HCEC 1CT (cell line): ENCODE measurements around the gene SAMD3.
"Not testable (repeated sequence)": the region's sequence is repeated elsewhere in the genome, so short reads cannot be mapped to it uniquely, and the experiment has no call there.

Source experiments
- DNase-seq: peaks from one replicate; pipeline ENCODE4 v3.0.0-alpha.2; 2017

Gene SAMD3

DNA sequence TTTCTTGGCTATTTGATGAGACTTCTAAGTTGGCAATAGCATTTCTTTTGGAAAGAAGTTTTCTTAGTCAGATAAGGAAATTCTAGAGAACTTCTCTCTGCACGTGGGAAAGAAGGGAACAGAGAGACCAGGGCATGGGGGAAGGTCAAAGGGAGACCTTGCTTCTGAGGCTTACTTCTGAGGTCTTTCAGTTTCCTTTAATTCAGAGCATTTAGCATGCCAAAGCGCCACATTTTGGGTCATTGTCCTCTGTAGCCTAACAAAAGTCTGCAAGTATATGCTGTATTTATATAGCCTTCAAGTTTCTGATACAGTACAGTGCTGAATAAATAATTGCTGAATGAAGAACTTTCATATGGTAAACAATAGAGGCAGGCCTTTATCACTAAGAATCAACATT is 95.6 kb downstream of the SAMD3 start:
- no peak for DNase-seq

DNA sequence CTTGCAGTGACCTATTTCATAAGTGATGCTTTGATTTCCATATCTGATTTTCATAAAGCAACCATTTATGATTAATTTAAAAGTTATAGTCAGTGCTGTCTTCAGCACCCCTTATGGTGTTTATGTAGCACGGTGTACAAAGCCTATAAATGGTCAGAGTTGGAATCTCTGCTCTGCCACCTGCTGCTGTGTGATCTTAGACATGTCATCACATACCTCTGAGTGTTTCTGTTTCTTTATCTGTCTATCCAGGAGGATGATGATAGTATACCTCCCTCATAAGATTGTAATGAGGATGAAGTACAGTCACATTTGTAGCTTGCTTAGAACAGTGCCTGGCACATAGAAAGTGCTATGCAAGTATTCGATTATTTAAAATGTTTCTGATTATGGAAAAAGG is 100.5 kb downstream of the SAMD3 start:
- no peak for DNase-seq

DNA sequence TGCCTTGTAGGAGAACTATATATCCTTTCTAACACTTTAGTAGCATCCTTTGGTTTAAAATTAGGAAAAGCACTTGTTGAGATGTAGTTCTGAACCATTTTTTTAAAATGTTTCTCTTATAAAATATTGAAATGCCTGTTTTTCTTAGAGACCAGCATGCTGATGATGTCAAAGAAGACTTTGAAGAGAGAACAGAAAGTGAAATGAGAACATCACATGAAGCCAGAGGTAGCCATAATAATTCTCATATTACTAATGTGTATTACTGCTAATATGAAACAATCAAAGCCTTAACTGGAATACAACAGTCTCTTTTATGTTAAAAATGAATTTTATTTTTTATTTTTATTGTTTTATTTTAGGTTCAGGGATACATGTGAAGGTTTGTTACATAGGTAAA is 102.0 kb downstream of the SAMD3 start:
- DNase-seq = no peak

DNA sequence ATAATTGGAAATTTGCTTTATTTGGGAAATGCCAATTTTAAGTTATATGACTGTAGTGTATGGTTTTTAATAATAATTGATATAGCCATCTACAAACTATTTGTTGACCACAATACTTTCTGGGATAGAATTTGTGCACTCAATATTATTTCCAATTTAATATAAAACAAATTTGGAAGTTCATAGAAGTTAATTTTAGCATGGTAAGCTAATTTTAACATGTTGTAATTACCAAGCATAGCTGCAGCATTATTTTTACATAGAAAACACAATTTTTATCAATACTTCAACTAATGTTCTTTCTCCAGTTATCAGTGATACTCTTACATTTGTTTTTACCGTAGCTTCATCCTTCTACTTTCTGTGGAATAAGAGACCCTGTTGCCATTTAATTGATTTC is 103.5 kb downstream of the SAMD3 start:
- DNase-seq = no peak

DNA sequence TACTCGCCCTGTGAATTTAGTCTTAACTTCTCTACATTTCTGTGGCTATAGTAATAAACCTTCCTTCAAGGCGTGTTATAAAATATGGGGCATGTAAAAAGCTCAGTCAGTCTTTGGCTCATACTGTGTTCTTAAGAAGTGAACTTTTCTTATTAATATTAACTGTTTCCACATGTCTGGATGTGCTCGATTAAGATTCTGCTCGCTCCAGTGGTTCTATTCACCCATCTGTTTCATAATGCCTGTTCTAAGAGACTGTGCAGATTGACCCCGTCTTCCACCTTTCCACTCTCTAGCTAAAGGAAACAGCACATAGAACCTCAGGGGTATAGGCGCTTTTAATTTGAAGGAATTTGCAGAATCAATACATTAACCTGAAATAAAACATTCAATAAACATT is 104.5 kb downstream of the SAMD3 start:
- DNase-seq = no peak

DNA sequence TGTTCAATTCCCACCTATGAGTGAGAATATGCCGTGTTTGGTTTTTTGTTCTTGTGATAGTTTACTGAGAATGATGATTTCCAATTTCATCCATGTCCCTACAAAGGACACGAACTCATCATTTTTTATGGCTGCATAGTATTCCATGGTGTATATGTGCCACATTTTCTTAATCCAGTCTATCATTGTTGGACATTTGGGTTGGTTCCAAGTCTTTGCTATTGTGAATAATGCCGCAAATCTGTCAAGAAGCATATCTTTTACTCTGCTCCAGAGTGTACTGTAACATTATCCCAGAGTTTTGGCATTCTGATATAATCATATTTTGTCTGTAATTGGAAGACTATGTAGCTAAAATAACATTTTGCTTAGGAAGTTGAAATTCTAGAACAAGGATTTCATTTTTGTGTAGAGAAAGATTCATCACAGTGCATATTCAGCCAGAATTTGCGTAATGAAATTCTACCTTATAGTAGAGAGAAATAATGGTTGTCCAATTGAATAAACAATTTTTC is 105.5 kb downstream of the SAMD3 start:
- not testable (repeated sequence) for DNase-seq

DNA sequence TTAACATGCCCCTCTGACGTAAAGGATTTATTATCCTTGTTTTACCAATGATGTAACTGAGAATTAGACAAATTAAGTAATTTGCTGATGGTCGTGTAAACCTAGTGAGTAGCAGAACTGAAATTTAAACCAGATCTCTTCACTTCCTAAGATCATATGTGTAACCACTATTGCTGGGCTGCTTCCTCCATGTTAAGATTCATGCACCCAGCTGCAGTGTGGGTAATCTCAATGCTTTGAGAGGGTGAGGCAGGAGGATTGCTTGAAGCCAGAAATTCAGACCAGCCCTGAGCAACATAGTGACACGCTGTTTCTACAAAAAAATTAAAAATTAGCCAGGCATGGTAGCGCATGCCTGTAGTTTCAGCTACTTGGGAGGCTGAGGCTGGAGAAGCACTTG is 106.5 kb downstream of the SAMD3 start:
- DNase-seq = no peak

DNA sequence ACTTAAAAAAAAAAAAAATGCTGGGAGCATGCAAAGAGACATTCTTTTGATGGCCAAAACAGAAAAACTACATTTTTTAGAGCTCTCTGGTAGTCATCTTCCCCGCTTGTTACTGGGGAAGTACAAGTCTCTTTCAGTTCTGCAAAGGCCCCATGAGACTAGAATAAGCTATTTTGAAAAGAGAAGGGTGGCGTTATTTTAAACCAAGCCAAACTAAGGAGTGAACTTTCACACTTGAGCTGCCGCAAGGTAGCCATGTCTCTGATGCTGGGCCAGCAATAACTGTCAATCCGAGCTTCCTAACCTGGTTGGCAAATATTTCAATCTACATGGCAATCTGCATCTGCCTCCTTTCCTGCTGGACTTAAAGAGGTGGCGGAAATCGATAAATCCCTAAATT is 107.7 kb downstream of the SAMD3 start:
- no peak for DNase-seq

DNA sequence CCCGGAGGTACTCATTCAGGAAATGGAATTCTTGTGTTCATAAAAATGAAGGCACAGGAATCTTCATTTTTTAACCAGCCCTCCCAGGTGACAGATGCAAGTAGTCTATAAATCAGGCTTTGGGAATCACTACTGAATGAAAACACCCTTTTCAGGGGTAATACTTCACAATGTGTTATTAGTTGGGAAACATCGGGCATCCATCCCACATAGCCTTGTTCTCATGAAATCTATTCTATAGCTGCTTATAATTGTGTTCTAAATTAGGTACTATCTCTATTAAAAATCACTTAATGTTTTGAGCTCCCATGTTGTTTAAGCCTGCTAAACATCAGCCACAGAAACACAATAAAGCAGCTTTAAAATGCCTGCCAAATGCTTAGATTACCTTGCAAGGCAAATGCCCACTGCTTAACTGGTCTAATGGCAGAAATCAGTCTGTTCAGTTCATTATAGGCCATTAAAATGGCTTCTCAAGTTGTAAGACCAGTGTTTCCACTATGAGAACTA is 109.5 kb downstream of the SAMD3 start:
- DNase-seq = no peak

DNA sequence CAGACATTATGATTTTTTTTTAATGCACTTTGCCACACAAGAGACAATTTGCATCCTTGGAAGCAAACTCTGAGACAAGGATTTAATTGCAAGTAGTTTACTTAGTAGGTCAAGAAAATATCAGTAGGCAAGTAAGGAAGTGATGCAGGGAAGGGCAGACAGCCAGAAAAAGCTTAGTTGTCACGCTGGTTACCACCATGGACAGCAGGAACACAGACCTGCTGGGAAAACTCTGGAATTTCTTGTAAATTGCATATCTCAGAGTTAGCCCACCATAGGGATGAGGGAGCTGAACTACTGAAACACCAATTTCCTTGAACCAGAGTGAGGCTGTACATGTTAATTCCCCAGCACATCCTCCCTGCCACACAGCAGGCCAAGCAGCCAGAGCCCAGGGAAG is 111.7 kb downstream of the SAMD3 start:
- DNase-seq = no peak

DNA sequence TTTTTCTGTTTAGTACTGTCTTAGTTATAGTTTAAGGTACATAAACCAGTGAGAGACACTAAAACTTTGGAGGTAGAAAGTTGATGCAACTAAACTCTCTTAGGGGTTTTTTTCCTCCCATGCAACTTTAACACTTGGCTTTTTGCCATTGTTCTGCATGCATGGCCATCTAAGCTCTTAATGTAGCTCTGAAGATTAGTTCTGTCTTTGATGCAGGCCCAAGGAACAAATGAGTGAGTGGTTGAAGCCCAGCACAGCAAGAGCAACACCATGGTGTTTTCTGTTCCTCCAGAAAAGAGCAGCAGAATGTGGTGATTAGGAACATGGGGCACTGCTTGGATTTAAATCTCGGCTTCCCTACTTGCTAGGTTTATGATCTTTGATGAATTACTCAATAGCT is 115.0 kb downstream of the SAMD3 start:
- no peak for DNase-seq

DNA sequence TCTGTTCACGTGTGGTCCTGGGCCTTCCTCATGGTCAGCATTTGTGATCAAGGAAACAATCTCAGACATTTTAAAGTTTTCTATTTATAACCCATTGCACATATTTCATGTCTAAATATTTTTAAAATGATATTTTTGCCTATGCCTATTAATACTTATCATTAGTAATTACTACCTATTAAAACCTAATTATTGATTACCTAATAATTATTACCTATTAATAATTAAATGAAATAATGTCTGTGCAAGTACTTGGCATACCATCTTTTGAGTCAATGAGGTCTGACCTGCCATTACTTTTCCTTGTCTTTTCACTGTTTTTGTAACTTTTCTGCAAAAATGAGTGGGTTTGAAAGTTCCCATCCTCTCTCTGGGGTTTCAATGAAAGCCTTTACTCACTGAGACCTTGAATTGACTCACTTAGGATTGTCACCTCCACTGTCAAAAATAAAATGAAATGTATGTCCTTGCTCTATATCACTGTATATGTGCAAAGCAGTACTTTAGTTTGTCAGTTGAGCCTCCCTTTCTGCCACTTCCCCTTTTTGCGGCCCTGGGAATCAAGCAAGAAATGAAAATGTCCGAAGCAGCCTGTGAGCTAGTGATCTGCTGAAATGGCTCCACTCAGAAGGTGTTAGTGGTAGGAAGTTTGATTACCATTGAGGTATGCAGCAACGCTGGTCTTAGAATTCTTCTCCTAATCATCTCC is 116.6 kb downstream of the SAMD3 start:
- DNase-seq = no peak

DNA sequence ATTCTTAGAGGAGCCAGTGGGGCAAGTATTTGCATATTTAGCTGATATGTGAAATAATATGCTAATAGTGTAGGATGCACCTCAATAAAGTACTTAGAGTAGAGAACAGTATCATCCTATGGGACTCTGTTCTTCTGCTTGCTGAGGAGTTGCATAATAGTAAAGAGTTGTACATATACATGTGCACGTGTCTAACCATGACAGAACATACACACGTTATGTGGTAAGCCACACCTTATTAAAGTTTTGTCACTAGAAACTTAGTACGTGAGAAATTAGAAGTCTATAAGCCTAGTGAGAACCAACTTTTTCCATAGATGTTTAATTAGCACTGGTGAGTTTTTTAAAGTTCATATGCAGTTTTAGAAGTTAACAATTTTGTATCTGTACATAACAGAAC is 123.6 kb downstream of the SAMD3 start:
- DNase-seq = no peak

DNA sequence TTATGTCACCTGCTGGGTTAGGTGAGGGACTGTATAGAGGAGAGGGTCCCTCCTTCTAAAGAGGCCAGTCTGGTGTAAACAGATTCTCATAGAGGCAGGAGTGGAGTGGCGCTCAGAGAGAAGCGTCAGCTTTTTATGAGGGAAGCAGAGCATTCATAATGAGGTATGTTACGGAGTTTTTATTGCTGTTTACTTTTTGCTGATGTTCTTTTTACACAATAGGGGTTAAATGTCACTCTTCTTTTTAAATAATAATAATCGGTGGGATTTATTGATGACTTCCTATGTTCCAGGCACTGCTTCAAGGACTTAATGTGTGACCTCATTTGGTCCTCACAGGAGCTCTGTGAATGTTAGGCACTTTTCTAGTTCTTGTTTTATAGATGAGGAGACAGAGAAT is 124.4 kb downstream of the SAMD3 start:
- DNase-seq = no peak
